Hematopoietic multipotent progenitor cell treated with erythropoietin and hydrocortisone succinate and interleukin-3 and kit ligand, for 17 days (in vitro differentiated cells): ENCODE results near the gene ANKIB1.
"Not testable (repeated sequence)": the region's sequence is repeated elsewhere in the genome, so short reads cannot be mapped to it uniquely, and the experiment has no call there.

Source experiments
- DNase-seq: peaks from one replicate; pipeline ENCODE4 v3.0.0-alpha.2; 2015; ENCODE audit warnings: low spot score

ANKIB1 gene

GRCh38 chr7:92330835-92331438 is 85.2 kb downstream of the ANKIB1 start:
- no peak for DNase-seq

DNA sequence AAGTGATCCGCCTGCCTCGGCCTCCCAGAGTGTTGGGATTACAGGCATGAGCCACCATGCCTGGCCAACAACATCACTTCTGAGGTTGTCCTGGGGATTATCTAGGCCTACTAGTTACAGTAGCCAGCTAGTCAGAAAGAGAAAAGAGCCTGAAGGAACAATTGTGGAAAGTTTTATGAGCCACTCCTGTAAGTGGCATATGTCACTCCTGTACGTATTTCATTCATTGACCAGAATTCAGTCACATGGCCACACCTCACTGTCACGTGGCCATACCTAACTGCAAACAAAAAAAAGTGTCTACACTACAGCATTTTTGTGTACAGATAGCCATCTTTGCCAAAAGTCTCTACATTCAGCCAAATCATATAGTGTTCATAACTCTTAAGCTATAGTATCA is 85.7 kb downstream of the ANKIB1 start:
- no peak for DNase-seq

- DNase-seq = no peak
Measured at GRCh38 chr7:92332782-92333181, 87.0 kb downstream of the ANKIB1 start.

GRCh38 chr7:92333866-92334265 is 88.1 kb downstream of the ANKIB1 start:
- DNase-seq = no peak

- DNase-seq = no peak
Measured at GRCh38 chr7:92335574-92335973, 89.8 kb downstream of the ANKIB1 start.

DNA sequence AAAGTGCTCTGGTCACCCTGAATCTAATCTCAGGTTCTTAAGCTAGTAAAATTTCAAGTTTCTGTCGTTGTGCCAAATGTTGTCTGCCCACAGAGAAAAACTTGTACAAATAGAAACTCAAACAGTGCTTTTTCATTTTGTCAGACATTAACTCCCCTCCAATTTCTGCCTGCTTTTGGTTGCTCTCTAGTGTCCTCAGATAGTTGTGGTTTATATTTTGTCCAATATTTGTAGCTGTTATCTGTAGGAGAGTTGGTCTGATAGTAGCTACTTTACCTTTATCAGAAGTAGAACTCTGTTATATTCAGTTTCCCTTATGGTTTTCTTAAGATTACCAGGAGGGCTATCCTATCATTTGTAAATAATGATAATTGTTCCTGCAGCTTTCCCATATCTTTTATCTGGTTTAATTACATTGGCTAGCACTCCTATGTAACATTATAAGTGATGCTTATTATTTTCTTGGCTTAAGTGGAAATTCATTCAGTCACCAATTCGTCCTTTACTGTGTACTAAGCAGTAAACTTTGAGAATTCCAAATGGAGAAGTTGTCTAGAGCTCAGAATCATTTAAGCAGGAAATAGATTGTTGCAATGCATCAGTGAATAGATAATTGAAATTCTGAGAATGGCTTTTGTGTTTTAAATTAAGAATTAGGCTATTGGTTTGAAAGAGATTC is 91.0 kb downstream of the ANKIB1 start:
- DNase-seq = no peak

GRCh38 chr7:92340016-92340415 is 94.2 kb downstream of the ANKIB1 start:
- no peak for DNase-seq

- no peak for DNase-seq
Measured at GRCh38 chr7:92343714-92344113, 97.9 kb downstream of the ANKIB1 start.

- DNase-seq = no peak
Measured at GRCh38 chr7:92352009-92352408, 106.2 kb downstream of the ANKIB1 start.

- DNase-seq = no peak
Measured at GRCh38 chr7:92354214-92354613, 108.4 kb downstream of the ANKIB1 start.

GRCh38 chr7:92356406-92356805 is 110.6 kb downstream of the ANKIB1 start:
- no peak for DNase-seq

DNA sequence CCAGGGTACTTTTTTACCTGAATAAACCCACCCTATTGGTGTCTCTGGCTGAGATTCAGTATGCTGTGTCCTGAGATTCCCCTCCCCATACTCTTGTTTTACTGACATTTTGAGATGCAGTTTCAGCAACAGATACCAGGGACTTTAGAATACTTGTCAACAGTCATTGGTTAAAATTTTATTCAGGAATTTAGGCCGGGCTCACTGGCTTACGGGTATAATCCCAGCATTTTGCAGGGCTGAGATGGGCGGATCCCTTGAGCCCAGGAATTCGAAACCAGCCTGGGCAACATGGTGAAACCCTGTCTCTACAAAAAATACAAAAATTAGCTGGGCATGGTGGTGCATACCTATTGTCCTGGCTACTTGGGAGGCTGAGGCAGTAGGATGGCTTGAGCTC is 111.5 kb downstream of the ANKIB1 start:
- no peak for DNase-seq

- DNase-seq = not testable (repeated sequence)
Measured at GRCh38 chr7:92359179-92359578, 113.4 kb downstream of the ANKIB1 start.

DNA sequence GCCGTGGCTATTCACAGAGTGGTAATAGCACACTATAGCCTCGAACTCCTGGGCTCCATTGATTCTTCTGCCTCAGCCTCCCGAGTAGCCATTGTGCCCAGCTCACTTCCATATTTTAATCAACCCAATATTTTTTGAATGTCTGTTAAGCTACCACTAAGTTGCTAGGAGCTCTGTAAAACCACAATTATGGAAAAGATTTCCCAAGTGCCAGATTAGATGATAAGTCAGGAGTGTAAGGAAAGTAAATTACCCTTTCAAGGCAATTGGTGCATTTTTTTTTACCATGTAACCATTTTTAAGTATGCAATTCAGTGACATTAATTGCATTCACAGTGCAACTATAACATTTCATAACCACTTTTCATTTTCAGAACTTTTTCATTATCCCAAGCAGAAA is 114.0 kb downstream of the ANKIB1 start:
- DNase-seq = no peak

GRCh38 chr7:92360387-92360786 is 114.6 kb downstream of the ANKIB1 start:
- DNase-seq = no peak

- no peak for DNase-seq
Measured at GRCh38 chr7:92362131-92362530, 116.4 kb downstream of the ANKIB1 start.

- no peak for DNase-seq
Measured at GRCh38 chr7:92366730-92367129, 121.0 kb downstream of the ANKIB1 start.

- DNase-seq = no peak
Measured at GRCh38 chr7:92368741-92369140, 123.0 kb downstream of the ANKIB1 start.

- DNase-seq = no peak
Measured at GRCh38 chr7:92375013-92375412, 129.2 kb downstream of the ANKIB1 start.

DNA sequence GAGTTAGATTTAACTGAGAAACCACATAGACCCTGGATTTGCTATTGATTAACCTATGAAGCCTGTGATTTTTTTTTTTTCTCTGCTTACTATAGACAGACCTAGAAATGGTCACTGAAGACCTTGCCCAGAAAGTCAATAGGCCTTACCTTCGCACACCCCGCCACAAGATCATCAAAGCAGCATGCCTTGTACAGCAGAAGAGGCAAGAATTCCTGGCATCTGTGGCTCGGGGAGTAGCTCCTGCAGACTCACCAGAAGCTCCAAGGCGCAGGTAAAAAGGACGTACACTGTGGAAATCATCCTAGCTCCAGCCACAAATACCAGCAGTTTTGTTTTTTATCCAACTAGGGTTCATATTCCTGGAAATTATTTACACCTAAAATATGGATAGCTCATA is 145.3 kb downstream of the ANKIB1 start:
- no peak for DNase-seq

- no peak for DNase-seq
Measured at GRCh38 chr7:92397542-92397941, 151.8 kb downstream of the ANKIB1 start.

GRCh38 chr7:92400013-92400412 is 154.2 kb downstream of the ANKIB1 start:
- DNase-seq = no peak

DNA sequence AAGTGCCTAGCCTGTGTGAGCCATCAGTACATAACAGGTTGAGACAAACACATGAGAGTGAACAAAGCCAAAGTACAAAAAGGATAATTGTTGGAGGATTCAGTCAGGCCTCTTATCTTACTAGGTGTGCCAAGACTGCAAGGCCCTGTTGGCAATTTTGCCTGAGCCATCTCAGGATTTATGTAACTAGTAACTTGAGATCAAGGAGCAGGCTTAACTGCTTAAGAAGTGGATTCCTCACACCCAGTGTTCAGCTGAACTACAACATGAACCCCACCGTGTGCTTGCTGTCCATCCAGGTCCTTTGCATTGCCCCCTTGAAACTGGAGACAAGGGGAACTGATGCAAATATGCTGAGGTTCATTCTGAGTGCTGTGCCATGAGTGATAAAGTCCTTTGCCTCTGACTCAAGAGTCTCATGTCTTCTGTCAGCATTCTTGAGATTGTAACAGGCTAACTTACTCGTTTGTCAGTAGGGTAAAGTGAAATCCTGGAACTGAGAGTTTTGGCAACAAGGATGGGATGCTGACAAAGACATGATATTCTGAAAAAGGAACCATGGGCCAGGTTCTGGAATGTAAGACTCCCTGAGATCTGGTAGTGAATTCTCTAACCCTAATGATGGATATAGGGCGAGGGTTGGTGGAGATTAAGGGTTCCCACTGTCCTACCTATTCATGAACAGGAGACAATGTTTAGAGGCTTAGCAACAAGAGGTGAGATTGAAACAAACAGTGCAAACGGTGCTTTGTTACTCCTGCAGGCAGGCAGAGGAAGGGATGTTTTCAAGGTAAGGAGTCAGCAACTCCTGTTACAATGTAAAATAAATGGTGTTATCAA is 157.4 kb downstream of the ANKIB1 start:
- no peak for DNase-seq
